HEK293 (cell line): ENCODE measurements around the gene CDH12.

Source experiments
- CTCF ChIA-PET: fragments of 350-600 bp; formaldehyde crosslinking; extraction: SDS; loops from one replicate; lab custom pipeline; 2021; ENCODE audit warnings: antibody characterized with exemption; lab: Yijun Ruan, JAX
- POLR2A ChIA-PET: fragments of 300-600 bp; formaldehyde crosslinking; extraction: SDS; loops from one replicate; lab custom pipeline; 2020; ENCODE audit warnings: antibody characterized with exemption, inconsistent platforms; lab: Yijun Ruan, JAX
- H3K27ac ChIP-seq: fragments of 200-500 bp; sonication (Bioruptor generic); 2 replicates; pipeline ENCODE4 v1.5.1; 2014; ENCODE audit warnings: low read depth, low read length, control low read depth, inconsistent platforms; ENCODE audit errors: extremely low read depth
- H3K36me3 ChIP-seq, 2 experiments: fragments of 200-500 bp in 1 of 2; sonication (Bioruptor generic) in 1 of 2; 1 replicate in 1 of 2; 2 replicates in 1 of 2; pipeline ENCODE4 v1.5.1; 2014 to 2017; ENCODE audit warnings: inconsistent platforms in 2 of 2, low read length in 2 of 2; ENCODE audit not compliant: control insufficient read depth in 2 of 2, insufficient read depth in 1 of 2
- H3K4me1 ChIP-seq: fragments of 200-500 bp; sonication (Bioruptor generic); 2 replicates; pipeline ENCODE4 v1.5.1; 2014; ENCODE audit warnings: mild to moderate bottlenecking, low read length, inconsistent platforms; ENCODE audit not compliant: control insufficient read depth, insufficient read depth
- H3K4me3 ChIP-seq: 2 replicates; pipeline ENCODE4 v1.5.1; 2011; ENCODE audit warnings: low read depth, mild to moderate bottlenecking, control low read depth, low read length, moderate library complexity
- H3K9me3 ChIP-seq: fragments of 200-500 bp; sonication (Bioruptor generic); 2 replicates; pipeline ENCODE4 v1.5.1; 2014; ENCODE audit warnings: low read depth, low read length, inconsistent platforms; ENCODE audit not compliant: control insufficient read depth, insufficient read depth
- ELK4 ChIP-seq: IDR thresholded peaks from 2 replicates; pipeline ENCODE4 v1.6.1; 2011; ENCODE audit warnings: mild to moderate bottlenecking, low read depth, low read length, borderline replicate concordance
- KLF16 ChIP-seq: fragments of 450-650 bp; formaldehyde crosslinking; IDR thresholded peaks from 2 replicates; pipeline ENCODE4 v1.5.1; 2017; ENCODE audit warnings: missing biosample characterization, missing genetic modification characterization
- KLF7 ChIP-seq: fragments of 450-650 bp; formaldehyde crosslinking; IDR thresholded peaks from 2 replicates; pipeline ENCODE4 v1.5.1; 2016; ENCODE audit warnings: missing biosample characterization, missing genetic modification characterization, borderline replicate concordance
- PRDM6 ChIP-seq: fragments of 450-650 bp; formaldehyde crosslinking; IDR thresholded peaks from 2 replicates; pipeline ENCODE4 v1.5.1; 2017; ENCODE audit warnings: missing biosample characterization, missing genetic modification characterization
- RBAK ChIP-seq: fragments of 450-650 bp; formaldehyde crosslinking; IDR thresholded peaks from 2 replicates; pipeline ENCODE4 v1.5.1; 2016; ENCODE audit warnings: missing biosample characterization, missing genetic modification characterization
- SCRT2 ChIP-seq: fragments of 450-650 bp; formaldehyde crosslinking; IDR thresholded peaks from 2 replicates; pipeline ENCODE4 v1.5.1; 2016; ENCODE audit warnings: missing biosample characterization, missing genetic modification characterization
- SETDB1 ChIP-seq: IDR thresholded peaks from one replicate; pipeline ENCODE4 v1.6.1; 2017; ENCODE audit warnings: mild to moderate bottlenecking, low read length, moderate library complexity, mixed read lengths; ENCODE audit not compliant: insufficient read length
- ZBTB10 ChIP-seq: fragments of 450-650 bp; formaldehyde crosslinking; IDR thresholded peaks from 2 replicates; pipeline ENCODE4 v1.5.1; 2016; ENCODE audit warnings: missing biosample characterization, missing genetic modification characterization
- ZBTB20 ChIP-seq: fragments of 450-650 bp; formaldehyde crosslinking; IDR thresholded peaks from 2 replicates; pipeline ENCODE4 v1.5.1; 2016; ENCODE audit warnings: missing biosample characterization, missing genetic modification characterization
- ZNF121 ChIP-seq: fragments of 450-650 bp; formaldehyde crosslinking; IDR thresholded peaks from 2 replicates; pipeline ENCODE4 v1.5.1; 2016; ENCODE audit warnings: missing biosample characterization, missing genetic modification characterization
- ZNF157 ChIP-seq: fragments of 450-650 bp; formaldehyde crosslinking; IDR thresholded peaks from 2 replicates; pipeline ENCODE4 v1.5.1; 2016; ENCODE audit warnings: missing biosample characterization, missing genetic modification characterization
- ZNF266 ChIP-seq: fragments of 450-650 bp; formaldehyde crosslinking; IDR thresholded peaks from 2 replicates; pipeline ENCODE4 v1.5.1; 2016; ENCODE audit warnings: missing biosample characterization, missing genetic modification characterization, low read depth
- ZNF280D ChIP-seq: fragments of 450-650 bp; formaldehyde crosslinking; IDR thresholded peaks from 2 replicates; pipeline ENCODE4 v1.5.1; 2016; ENCODE audit warnings: missing biosample characterization, missing genetic modification characterization
- ZNF292 ChIP-seq: fragments of 450-650 bp; formaldehyde crosslinking; IDR thresholded peaks from 2 replicates; pipeline ENCODE4 v1.5.1; 2016; ENCODE audit warnings: low read depth, missing biosample characterization, missing genetic modification characterization, borderline replicate concordance
- ZNF335 ChIP-seq: fragments of 450-650 bp; formaldehyde crosslinking; conservative IDR thresholded peaks from 2 replicates; pipeline ENCODE4 v1.5.1; 2016; ENCODE audit warnings: missing biosample characterization, missing genetic modification characterization
- ZNF404 ChIP-seq: fragments of 450-650 bp; formaldehyde crosslinking; IDR thresholded peaks from 2 replicates; pipeline ENCODE4 v1.5.1; 2017; ENCODE audit warnings: missing biosample characterization, missing genetic modification characterization
- ZNF449 ChIP-seq: fragments of 450-650 bp; formaldehyde crosslinking; IDR thresholded peaks from 2 replicates; pipeline ENCODE4 v1.5.1; 2017; ENCODE audit warnings: missing biosample characterization, mild to moderate bottlenecking, missing genetic modification characterization, moderate library complexity
- ZNF473 ChIP-seq: fragments of 450-650 bp; formaldehyde crosslinking; IDR thresholded peaks from 2 replicates; pipeline ENCODE4 v1.5.1; 2017; ENCODE audit warnings: missing biosample characterization, missing genetic modification characterization
- ZNF548 ChIP-seq: fragments of 450-650 bp; formaldehyde crosslinking; IDR thresholded peaks from 2 replicates; pipeline ENCODE4 v1.5.1; 2016; ENCODE audit warnings: missing biosample characterization, missing genetic modification characterization
- ZNF654 ChIP-seq: fragments of 450-650 bp; formaldehyde crosslinking; IDR thresholded peaks from 2 replicates; pipeline ENCODE4 v1.5.1; 2016; ENCODE audit warnings: low read depth, missing biosample characterization, missing genetic modification characterization
- ZNF830 ChIP-seq: fragments of 450-650 bp; IDR thresholded peaks from 2 replicates; pipeline ENCODE4 v1.5.0; 2018; ENCODE audit warnings: missing biosample characterization, missing genetic modification characterization, low read depth, mild to moderate bottlenecking, moderate library complexity
- ZSCAN16 ChIP-seq: fragments of 450-650 bp; formaldehyde crosslinking; IDR thresholded peaks from 2 replicates; pipeline ENCODE4 v1.5.1; 2016; ENCODE audit warnings: missing biosample characterization, missing genetic modification characterization
- ZSCAN5A ChIP-seq: fragments of 450-650 bp; formaldehyde crosslinking; IDR thresholded peaks from 2 replicates; pipeline ENCODE4 v1.5.1; 2016; ENCODE audit warnings: missing biosample characterization, missing genetic modification characterization
- TF ChIP-seq, protein P1 (sequence below): fragments of 450-650 bp; formaldehyde crosslinking; IDR thresholded peaks from 2 replicates; pipeline ENCODE4 v1.5.1; 2017; ENCODE audit warnings: missing biosample characterization, missing genetic modification characterization

CDH12 gene

GRCh38 chr5:22577006-22577405 is 276.1 kb downstream of the CDH12 start:
- ChIA-PET CTCF (no interaction called here), POLR2A (no interaction called here)
- Histone ChIP-seq H3K36me3 (no peaks in the 10 kb centered on the region), H3K27ac (no peak overlapping the region), H3K4me1 (no peaks in the 10 kb centered on the region), H3K9me3 (no peaks in the 10 kb centered on the region), H3K4me3 (no peak overlapping the region)
- no peak for TF ChIP-seq ZNF121 (tag by site-specific recombination)
- no peak for TF ChIP-seq ZNF404 (tag by site-specific recombination)
- TF ChIP-seq ZNF157 (tag by site-specific recombination): no peak
- TF ChIP-seq ZNF449 (tag by site-specific recombination): no peak
- TF ChIP-seq ZNF335 (tag by site-specific recombination): no peak
- no peak for TF ChIP-seq SCRT2 (tag by site-specific recombination)
- no peak for TF ChIP-seq ZNF548
- no peak for TF ChIP-seq RBAK (tag by site-specific recombination)
- no peak for TF ChIP-seq ZBTB20 (tag by site-specific recombination)
- no peak for TF ChIP-seq PRDM6 (tag by site-specific recombination)
- TF ChIP-seq ZNF830 (tag by site-specific recombination): no peak
- TF ChIP-seq ZNF654 (tag by site-specific recombination): no peak
- no peak for TF ChIP-seq ZSCAN16 (tag by site-specific recombination)

- ChIA-PET CTCF (no interaction called here), POLR2A (no interaction called here)
- Histone ChIP-seq H3K4me1 (no peaks in the 10 kb centered on the region), H3K27ac (no peak overlapping the region), H3K4me3 (no peak overlapping the region), H3K9me3 (no peaks in the 10 kb centered on the region), H3K36me3 (no peaks in the 10 kb centered on the region)
- no peak for TF ChIP-seq ZNF473
- no peak for TF ChIP-seq KLF16 (tag by site-specific recombination)
- no peak for TF ChIP-seq SETDB1
- TF ChIP-seq ZSCAN5A (tag by site-specific recombination): no peak
- TF ChIP-seq, protein P1, sequence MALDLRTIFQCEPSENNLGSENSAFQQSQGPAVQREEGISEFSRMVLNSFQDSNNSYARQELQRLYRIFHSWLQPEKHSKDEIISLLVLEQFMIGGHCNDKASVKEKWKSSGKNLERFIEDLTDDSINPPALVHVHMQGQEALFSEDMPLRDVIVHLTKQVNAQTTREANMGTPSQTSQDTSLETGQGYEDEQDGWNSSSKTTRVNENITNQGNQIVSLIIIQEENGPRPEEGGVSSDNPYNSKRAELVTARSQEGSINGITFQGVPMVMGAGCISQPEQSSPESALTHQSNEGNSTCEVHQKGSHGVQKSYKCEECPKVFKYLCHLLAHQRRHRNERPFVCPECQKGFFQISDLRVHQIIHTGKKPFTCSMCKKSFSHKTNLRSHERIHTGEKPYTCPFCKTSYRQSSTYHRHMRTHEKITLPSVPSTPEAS (tag by site-specific recombination): no peak
- TF ChIP-seq ZNF280D: no peak
- TF ChIP-seq KLF7 (tag by site-specific recombination): no peak
- no peak for TF ChIP-seq ZNF292
- TF ChIP-seq ELK4: no peak
- no peak for TF ChIP-seq ZNF266 (tag by site-specific recombination)
- no peak for TF ChIP-seq ZBTB10 (tag by site-specific recombination)
Measured at GRCh38 chr5:22572941-22573340, 280.2 kb downstream of the CDH12 start.
